Measurements from ENCODE around the gene SETD2. TPM values are rescaled to one million over a fixed set of nuclear protein-coding genes. Genes with fewer than 3 reads are reported as not detected.
"Not testable (repeated sequence)": the region's sequence is repeated elsewhere in the genome, so short reads cannot be mapped to it uniquely, and the experiment has no call there.

The SETD2 gene, protein sequence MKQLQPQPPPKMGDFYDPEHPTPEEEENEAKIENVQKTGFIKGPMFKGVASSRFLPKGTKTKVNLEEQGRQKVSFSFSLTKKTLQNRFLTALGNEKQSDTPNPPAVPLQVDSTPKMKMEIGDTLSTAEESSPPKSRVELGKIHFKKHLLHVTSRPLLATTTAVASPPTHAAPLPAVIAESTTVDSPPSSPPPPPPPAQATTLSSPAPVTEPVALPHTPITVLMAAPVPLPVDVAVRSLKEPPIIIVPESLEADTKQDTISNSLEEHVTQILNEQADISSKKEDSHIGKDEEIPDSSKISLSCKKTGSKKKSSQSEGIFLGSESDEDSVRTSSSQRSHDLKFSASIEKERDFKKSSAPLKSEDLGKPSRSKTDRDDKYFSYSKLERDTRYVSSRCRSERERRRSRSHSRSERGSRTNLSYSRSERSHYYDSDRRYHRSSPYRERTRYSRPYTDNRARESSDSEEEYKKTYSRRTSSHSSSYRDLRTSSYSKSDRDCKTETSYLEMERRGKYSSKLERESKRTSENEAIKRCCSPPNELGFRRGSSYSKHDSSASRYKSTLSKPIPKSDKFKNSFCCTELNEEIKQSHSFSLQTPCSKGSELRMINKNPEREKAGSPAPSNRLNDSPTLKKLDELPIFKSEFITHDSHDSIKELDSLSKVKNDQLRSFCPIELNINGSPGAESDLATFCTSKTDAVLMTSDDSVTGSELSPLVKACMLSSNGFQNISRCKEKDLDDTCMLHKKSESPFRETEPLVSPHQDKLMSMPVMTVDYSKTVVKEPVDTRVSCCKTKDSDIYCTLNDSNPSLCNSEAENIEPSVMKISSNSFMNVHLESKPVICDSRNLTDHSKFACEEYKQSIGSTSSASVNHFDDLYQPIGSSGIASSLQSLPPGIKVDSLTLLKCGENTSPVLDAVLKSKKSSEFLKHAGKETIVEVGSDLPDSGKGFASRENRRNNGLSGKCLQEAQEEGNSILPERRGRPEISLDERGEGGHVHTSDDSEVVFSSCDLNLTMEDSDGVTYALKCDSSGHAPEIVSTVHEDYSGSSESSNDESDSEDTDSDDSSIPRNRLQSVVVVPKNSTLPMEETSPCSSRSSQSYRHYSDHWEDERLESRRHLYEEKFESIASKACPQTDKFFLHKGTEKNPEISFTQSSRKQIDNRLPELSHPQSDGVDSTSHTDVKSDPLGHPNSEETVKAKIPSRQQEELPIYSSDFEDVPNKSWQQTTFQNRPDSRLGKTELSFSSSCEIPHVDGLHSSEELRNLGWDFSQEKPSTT (N-terminal part only)
- total RNA-seq = 47.0 TPM

DNA sequence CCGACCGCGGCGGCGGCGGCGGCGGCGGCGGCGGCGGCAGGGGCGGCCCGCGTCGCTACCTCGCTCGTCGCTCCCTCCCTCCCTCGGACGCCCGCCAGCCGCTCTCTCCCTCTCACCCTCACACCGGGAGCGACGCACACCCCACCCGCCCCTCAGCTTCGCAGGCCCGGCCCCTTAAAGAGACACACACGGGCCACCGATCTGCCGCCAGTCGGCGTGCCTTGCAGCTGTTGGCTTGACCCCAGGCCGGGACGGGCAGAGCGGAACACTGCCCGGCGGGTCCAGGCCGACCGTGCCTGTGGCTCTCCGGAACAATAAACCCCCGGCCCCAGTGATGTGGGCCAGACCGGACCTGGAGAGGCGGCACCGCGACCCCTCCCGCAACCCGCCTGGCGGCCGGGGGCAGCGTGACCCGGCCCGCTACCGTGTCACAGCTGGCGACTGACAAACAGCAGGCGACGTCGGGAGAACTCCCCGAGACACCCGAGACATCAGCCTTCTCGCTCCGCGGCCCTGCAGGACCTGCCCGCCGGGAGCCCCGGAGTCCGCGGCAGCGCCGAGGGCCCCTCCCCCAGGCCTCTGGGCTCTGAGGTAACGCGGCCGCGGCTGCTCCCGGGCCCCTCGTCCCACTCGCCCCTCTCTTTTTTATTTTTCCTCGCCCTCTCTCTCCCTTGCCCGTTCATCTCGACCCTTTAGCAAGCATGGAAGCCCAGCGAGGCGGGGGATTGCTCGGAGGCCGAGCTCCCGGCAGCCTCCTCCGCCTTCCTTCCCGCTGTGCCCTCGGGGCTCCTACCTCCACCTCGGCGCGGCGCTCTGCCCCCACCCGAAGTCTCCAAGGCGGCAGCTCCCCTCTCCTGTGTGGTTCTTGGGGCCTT lies at the start of gene SETD2:
Gene SETD2 (minus strand): TSS at position 107 of the 875 bp plus-strand sequence. CDS start 189 bp downstream, outside the sequence.
- peak; percentile 92 for DNase-seq (ENCODE audit: low spot score)

DNA sequence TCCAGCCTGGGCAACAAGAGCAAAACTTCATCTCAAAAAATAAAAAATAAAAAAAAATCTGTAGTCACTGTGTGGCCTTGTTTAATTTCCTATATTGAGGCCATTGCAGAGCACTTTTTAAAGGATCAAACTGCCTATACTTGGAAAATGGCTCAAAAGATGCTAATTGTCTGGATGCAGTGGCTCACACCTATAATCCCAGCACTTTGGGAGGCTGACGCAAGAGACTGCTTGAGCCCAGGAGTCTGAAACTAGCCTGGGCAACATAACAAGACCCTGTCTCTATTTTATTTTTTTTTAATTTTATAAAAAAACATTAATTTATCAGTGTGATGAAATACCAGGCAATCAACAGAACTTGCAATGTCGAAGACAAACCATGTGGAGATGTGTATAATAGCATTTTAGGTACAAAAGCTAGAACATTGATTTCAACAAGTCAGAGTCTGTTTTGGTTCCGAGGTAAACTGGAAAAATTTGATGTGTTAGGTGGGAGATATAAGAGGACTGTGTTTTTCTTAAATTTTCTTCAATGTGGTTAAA lies 47.0 kb upstream of the SETD2 start:
- no peak for DNase-seq (ENCODE audit: low spot score)

DNA sequence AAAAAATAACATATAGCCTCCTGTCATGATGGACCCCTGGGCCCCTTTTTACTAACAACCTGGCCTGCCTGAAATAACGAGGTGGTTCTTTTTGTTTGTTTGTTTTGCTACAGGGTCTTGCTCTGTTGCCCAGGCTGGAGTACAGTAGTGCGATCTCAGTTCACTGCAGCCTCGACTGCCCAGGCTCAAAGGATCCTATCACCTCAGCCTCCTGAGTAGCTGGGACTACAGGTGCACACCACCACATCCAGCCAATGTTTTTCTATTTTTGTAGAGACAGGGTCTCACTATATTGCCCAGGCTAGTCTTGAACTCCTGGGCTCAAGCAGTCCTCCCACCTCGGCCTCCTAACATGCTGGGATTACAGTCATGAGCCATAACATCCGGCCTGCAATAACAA lies 42.1 kb upstream of the SETD2 start:
- DNase-seq (ENCODE audit: low spot score) = not testable (repeated sequence)

DNA sequence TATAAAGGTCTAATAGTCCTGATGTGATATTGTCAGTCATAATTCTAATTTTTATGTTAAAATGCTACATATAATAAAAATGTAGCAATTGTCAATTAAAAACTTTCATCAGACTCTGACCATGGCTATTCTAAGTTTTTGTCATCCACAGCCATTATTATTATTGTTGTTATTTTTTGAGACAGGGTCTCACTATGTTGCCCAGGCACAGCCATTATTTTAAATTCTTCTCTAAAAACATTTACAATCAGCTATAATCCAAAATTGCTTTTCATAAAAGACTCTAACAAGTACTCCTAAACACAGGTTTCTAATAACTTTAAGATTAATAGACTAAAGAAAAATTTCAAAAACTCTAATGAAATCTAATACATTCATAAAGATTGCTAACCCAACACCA lies 41.0 kb upstream of the SETD2 start:
- no peak for DNase-seq (ENCODE audit: low spot score)

DNA sequence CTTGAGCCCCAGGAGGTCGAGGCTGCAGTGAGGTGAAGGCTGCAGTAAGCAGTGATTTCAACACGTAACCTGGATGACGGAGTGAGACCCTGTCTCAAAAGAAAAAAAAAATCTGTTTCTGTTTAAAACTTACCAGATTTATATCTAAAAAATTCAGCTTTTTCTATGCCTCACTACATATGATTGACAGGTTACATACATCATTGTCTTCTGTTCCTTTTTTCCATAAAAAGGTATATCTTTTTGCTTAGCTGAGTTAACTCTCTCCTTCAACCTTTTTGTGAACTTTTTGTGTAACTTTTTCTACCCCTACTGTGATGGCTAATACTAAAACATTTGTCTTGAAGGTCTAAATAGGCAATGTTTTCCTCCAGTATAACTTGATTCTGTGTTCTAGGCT lies 38.6 kb upstream of the SETD2 start:
- no peak for DNase-seq (ENCODE audit: low spot score)

DNA sequence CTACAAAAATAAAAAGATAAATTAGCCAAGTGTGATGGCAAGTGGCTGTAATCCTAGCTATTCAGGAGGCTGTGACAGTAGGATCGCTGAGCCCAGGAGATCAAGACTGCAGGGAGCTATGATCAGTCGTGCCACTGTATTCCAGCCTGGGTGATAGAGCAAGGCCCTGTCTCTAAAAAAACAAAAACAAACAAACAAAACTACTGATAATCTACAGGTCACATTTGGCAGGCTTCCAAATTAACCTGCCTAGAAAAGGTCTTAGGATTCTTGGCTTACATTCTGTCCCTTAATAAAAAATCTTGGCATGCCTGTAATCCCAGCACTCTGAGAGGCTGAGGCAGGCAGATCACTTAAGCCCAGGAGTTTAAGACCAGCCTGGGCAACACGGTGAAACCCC lies 33.4 kb upstream of the SETD2 start:
- DNase-seq (ENCODE audit: low spot score) = no peak

DNA sequence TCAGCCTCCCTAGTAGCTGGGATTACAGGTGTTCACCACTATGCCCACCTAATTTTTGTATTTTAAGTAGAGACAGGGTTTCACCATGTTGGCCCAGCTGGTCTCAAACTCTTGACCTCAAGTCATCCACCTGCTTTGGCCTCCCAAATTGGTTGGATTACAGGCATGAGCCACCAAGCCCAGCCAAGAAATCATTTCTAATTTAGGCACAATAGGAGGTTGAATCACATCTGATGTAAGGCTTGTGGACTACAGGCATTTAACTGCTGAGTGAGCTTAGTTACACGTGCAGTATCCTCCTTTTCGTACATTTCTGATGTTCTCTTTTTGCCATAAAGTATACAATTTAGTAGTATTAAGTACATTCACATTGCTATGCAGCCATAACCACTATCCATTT lies 31.1 kb upstream of the SETD2 start:
- DNase-seq (ENCODE audit: low spot score) = no peak

DNA sequence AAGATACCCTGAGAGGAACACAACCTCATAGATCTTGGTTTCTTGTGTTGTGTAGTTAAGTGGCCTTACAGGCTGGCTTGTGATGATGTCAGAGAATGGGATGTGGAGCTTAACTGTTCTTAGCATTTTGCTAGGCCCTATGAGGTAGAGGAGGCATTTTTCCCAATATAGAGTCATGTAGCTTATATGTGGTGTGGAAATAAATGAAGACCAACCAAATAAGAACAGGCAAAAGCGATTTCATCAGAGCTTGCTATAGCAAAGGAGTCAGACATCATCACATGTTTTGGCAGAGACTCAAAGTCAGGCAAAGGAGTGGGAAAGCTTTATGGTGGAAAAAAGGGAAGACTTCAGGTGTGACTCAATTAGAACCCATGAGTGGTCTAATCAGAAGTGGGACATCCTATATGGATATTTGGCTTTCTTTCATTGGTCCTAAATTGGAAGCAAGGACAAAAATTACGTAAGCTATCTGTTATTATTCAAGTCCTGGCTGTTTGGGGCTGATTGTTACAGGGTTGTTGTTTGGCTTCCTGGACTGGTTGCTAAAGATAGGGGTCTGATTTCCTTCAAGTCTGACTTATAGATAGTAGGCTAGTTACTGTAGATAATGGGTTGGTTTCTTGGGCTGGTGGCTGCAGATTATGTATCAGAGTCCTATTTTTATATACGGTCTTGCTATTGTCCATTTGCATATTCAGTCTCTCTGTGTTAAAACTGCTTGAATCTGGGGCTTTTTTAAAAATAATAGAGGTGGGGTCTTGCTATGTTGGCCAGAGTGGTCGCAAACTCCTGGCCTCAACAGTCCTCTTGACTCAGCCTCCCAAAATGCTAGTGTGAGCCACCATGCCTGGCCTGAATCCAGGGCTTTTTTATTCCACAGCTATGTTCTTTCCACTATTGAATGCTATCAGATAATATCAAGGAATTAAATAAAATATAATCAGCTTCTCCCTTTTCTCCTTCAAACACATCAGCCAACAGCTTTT lies 30.3 kb upstream of the SETD2 start:
- no peak for DNase-seq (ENCODE audit: low spot score)

DNA sequence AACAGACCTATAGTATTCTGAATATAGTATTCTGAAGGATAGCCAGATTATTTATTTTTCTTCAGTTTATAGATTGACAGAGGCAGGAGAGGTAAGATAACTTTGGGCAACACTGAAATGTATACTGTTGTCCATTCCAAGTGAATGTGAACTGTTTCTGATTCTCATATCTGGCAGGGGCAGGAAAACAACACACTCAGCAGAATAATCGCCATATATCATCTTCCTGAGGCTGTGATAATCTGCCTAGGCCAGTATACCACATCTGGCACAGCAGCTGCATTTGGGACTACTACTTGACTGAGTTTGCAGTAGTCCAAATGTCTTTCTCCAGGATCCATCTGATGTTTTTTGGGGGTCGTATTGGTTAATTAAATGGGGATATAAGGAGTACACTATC lies 22.4 kb upstream of the SETD2 start:
- DNase-seq (ENCODE audit: low spot score) = no peak

DNA sequence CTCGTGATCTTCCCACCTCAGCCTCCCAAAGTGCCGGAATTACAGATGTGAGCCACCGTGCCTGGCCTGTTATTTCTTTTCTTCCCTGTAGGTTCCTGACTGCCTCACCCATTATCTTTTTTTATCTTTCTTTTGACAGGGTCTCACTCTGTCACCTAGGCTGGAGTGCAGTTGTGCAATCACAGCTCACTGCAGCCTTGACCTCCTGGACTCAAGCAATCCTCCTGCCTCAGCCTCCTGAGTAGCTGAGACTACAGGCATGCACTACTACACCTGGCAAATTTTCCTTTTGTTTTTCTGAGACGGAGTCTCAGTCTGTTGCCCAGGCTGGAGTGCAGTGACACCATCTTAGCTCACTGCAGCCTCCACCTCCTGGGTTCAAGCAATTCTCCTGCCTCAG lies 17.8 kb upstream of the SETD2 start:
- not testable (repeated sequence) for DNase-seq (ENCODE audit: low spot score)

DNA sequence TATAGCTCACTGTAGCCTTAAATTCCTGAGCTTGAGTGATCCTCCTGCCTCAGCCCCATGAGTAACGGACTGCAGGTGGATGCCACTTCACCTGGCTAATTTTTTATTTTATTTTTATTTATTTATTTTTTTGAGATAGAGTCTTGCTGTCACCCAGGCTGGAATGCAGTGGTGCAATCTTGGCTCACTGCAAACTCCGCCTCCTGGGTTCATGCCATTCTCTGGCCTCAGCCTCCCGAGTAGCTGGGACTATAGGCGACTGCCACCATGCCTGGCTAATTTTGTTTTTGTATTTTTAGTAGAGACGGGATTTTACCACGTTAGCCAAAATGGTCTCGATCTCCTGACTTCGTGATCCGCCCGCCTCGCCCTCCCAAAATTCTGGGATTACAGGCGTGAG lies 16.1 kb upstream of the SETD2 start:
- DNase-seq (ENCODE audit: low spot score) = not testable (repeated sequence)

DNA sequence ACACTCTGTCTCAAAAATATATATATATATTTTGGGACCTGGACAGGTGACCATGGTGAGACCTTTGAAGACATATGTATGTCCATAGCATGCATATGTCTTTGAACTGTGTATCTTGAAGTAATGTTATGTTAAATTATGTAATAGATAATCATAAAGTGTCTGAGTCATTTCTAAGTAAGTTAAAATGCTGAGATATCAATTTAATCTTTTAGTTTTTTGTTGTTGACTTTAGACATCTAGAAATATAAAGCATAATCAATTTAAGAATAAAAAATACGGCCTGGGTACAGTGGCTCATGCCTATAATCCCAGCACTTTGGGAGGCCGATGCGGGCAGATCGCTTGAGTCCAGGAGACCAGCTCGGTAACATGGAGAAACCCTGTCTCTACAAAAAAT lies 12.7 kb upstream of the SETD2 start:
- DNase-seq (ENCODE audit: low spot score) = no peak

DNA sequence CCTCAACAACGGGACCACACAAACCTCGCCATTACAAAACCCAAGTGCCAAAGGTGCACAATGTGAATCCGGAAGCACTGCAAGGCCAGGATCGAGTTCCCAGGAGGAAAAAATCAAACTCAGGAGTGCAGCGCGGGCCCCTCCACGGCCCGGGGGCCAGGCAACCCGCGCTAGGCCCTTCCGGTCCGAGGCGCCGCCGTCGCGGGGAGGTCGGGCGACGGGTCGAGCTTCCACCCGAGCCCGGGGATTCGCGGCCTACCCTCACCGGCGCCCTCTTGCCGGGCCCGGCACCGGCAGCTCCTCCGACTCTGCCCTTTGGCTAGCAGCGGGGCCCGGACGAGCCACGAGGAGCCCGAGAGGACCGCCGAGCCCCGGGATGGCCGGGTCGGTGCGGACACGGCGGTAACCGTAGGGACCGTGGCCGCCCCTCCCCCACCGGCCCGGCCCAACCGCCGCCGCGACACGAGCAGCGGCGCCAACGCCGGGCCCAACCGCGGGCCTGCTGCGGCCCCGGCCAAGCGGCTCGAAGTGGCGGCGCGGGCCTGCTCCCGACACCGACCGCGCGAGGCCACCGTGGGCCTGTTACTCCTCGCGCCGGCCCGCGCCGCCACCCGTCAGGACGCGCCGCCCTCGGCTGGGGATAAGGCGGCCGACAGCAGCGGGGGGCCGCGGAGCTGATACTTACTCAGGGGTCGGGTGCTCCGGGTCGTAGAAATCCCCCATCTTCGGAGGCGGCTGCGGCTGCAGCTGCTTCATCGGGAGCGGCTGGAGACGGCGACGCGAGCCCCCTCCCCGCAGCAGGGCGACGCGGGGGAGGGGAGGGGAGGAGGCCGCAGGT lies 525 bp downstream of the SETD2 start:
- DNase-seq (ENCODE audit: low spot score) = peak; percentile 18

DNA sequence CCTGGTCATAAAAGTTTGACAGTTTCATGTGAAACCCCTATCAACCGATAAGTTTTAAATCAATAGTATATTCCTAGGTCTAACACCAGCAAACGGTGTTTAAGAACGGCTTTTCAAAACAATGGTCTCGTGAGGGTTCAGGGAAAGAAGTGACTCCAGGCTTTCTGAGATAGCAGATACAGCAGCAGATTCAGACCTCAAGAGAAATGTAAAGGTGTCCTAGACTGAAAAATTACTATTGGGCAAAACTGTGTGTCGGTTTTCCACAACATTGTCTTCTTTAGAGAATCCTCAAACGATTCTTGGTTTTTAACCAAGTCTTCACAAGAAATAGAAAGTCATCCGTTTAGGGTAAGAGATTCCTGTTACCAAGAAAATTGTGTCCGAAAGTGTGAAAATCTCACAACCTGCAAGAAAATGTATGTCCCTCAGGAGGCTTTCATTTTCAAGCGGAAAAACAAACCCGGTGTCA lies 1.2 kb downstream of the SETD2 start:
- DNase-seq (ENCODE audit: low spot score) = no peak

DNA sequence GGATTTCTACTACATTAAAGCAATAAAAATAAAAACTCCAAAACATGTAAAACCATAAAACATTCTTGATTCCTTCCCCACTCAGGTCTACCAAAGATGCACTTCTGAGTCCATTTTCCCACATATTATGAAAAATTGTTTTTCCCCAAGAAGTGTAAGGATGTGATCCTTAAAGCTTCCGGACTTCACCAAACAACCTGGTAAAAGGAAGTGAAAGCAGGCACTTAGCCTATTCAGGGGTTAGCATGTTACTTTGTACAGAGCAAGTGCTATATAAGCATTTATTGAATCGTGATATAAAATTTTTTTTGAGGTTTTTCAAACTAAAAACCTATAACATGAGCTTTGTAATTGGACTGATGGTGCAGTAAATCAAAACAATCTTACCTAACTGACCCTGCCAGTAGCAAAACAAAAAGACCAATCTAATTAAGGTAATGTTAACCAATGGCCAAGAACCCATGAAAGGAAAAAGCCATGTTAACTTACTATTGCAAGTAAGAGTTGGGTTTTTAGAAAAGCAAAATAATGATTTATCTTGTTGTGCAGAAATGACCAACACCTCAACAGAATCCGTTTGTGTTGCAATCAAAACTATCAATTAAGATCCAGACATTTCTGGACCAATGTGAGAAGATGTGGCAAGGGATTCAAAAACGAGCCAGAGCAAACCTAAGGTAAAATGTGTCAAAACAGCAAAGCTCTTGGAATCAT lies 1.8 kb downstream of the SETD2 start:
- DNase-seq (ENCODE audit: low spot score) = no peak

DNA sequence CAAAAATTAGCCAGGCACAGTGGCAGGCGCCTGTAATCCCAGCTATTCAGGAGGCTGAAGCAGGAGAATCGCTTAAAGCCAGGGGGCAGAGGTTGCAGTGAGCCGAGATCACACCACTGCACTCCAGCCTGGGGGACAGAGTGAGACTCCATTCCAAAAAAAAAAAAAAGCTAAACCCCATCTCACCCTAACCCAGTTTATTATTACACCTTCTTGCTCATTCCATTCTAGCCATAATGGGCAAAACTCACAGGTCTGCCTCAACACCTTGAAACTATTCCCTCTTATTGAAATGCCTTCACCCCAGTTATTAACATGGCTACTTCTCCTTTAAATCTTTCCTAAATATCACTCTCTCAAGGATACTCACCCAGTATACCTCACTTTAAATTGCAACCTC lies 4.1 kb downstream of the SETD2 start:
- no peak for DNase-seq (ENCODE audit: low spot score)

DNA sequence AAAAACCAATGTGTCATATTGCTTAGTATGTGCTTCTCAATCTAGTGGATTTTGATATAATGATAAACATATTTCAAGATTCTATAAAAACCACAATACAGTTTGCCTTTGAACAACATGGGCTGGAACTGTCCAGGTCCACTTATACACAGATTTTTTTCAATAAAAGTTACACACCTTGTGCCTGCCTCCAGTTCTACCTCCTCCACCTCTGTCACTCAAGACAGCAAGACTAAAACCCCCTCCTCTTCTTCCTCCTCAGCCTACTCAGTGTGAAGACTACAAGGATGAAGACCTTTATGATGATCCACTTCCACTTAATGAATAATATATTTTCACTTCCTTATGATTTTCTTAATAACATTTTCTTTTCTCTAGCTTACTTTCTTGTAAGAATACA lies 5.7 kb downstream of the SETD2 start:
- no peak for DNase-seq (ENCODE audit: low spot score)

DNA sequence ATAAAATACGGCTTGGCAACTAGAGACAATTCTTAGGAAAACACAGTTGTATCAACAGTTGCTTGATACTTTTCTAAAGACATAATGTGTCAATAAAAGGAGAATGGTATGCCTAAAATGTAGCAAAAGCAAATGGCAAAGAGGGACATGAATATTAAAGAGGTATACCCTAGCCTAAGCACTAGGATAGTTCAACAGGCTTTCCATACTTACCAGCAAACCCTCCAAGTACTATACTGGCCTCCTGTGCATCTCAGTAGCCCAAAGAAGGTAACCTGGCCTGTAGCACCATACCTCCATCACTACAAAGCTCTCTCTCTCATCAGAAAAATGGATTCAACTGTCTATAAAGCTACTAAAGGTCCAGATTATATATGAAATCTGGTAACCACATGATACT lies 7.5 kb downstream of the SETD2 start:
- no peak for DNase-seq (ENCODE audit: low spot score)
